Heart right ventricle (tissue), 16 donors: ENCODE data around the gene RTN4R. TPM values are rescaled to one million over a fixed set of nuclear protein-coding genes. Genes with fewer than 3 reads are reported as not detected.
A peak's percentile ranks its signal among the peaks of the same experiment; 100 is the strongest.

ENCODE experiments used
- ATAC-seq, 8 donors: fragments of 200-7000 bp; cut with Tn5 transposase; one replicate each; pipeline ENCODE4 v1.9.1; 2020; ENCODE audit warnings: mild to moderate bottlenecking in 8 of 8, moderate library complexity in 8 of 8, moderate number of reproducible peaks in 1 of 8
- DNase-seq, 2 donors: peaks; one replicate each; pipeline ENCODE4 v3.0.0-alpha.2; 2020
- H3K27ac ChIP-seq, 10 donors: fragments of 200-600 bp; sonication (generic) in 2 of 10; one replicate each; pipeline versions ENCODE4 v1.5.0 to v1.8.0; 2020 to 2022; ENCODE audit warnings: mild to moderate bottlenecking in 3 of 10
- H3K27me3 ChIP-seq, 7 donors: fragments of 200-600 bp; one replicate each; pipeline ENCODE4 v1.8.0; 2021 to 2022; ENCODE audit warnings: mild to moderate bottlenecking in 2 of 7
- H3K36me3 ChIP-seq, 9 donors: fragments of 200-600 bp; sonication (generic) in 1 of 9; one replicate each; pipeline versions ENCODE4 v1.5.0 to v1.8.0; 2020 to 2022; ENCODE audit warnings: mild to moderate bottlenecking in 2 of 9
- H3K4me1 ChIP-seq, 9 donors: fragments of 200-600 bp; sonication (generic) in 1 of 9; one replicate each; pipeline versions ENCODE4 v1.5.0 to v1.8.0; 2020 to 2022; ENCODE audit warnings: mild to moderate bottlenecking in 4 of 9
- H3K4me3 ChIP-seq, 10 donors: fragments of 200-600 bp; sonication (generic) in 2 of 10; one replicate each; pipeline versions ENCODE4 v1.5.0 to v1.8.0; 2020 to 2022; ENCODE audit warnings: mild to moderate bottlenecking in 7 of 10, moderate library complexity in 2 of 10
- H3K9me3 ChIP-seq, 11 donors: fragments of 200-600 bp in 10 of 11; sonication (generic) in 2 of 11; one replicate each; pipeline versions ENCODE4 v1.5.0 to v1.8.0; 2013 to 2022; ENCODE audit warnings: mild to moderate bottlenecking in 2 of 11, control low read depth in 1 of 11, moderate library complexity in 1 of 11
- CTCF ChIP-seq, 9 donors: fragments of 200-600 bp; sonication (generic) in 2 of 9; IDR thresholded peaks; one replicate each; pipeline versions ENCODE4 v1.5.0 to v1.8.0; 2021 to 2022; ENCODE audit warnings: antibody characterized with exemption in 9 of 9, mild to moderate bottlenecking in 5 of 9, moderate library complexity in 1 of 9
- WGBS, 2 donors: extraction: QIAGEN DNeasy Blood & Tissue Kit; methylation state at CpG; one replicate each; pipeline ENCODE4 v1.1.7; 2013; ENCODE audit warnings: inconsistent platforms in 1 of 2; 5-methylcytosine and 5-hydroxymethylcytosine counted together
- intact Hi-C, 10 donors: fragments of 100-400 bp; cut with DNase I; formaldehyde crosslinking; loops; one replicate each; pipeline versions ENCODE4 v1.11.1 to v1.14.2; 2022
- polyA plus RNA-seq, 2 donors: library from polyadenylated mRNA; stranded (reverse); fragments of 200-250 nt; gene quantifications; one replicate each; pipeline ENCODE4 v1.2.3, GENCODE V29; 2013
- total RNA-seq, 10 donors: library from RNA; stranded (reverse); fragmentation: NEBNext Ultra II Directional in 3 of 10; extraction: Animal tissue kit (Norgen Biotek cat#: 25700) in 3 of 10; gene quantifications; one replicate each; pipeline versions ENCODE4 v1.2.1 to v1.2.4, GENCODE V29; 2021 to 2023
- donor health status: Arrhythmogenic right ventricular cardiomyopathy.
- donor health status: ischemic (EF 13 %, LVEDD 7.1; RV severe dilation, severe dysfunction).
- donor health status: healthy with polysubstance abuse.
- donor health status: DM: no; HTN: yes; CAD: no.
- donor health status: DM: no; HTN: no; CAD: no.
- donor health status: ischemic (EF 25% LVEDD 6.9; RV normal size, moderate dysfunction).
- donor health status: ischemic (EF 25% LVEDD 5.7; RV mildly dilated, moderate dysfunction).
- donor health status: healthy.
- donor health status: DM: yes; HTN: yes; CAD: no.
- donor health status: Ischemic cardiomyopathy.
- donor health status: ischemic (EF 35%, LVEDD 5.7; RV mildly dilated, moderate dysfunction).
- donor health status: nonischemic (EF 11% LVEDD 7.7; RV severe dilation, severe dysfunction).
- donor health status: DM: yes; HTN: yes; CAD: no.
- donor health status: PGD.
- donor health status: ischemic (EF 29% LVEDD 5.4; RV normal size, mild dysfunction).
- donor health status: nonischemic (EF 23%, LVEDD 6.1; RV moderate dilation, normal function).

Gene RTN4R
- total and polyA plus RNA-seq, 12 donors = 0.56 to 2.5 (median 0.93) TPM

- peaks cover 33 to 59% (median 44%) of the 10 kb centered on the region in 9 donors for H3K4me1 ChIP-seq
- no peaks in the 10 kb centered on the region for H3K36me3 ChIP-seq
- peak overlapping the region; percentile 38 to 76 (median 66) for H3K4me3 ChIP-seq
- H3K27me3 ChIP-seq = no peaks in the 10 kb centered on the region
- ATAC-seq = peak; percentile 40 to 89 (median 82)
- intact Hi-C loops = loop anchor here in 4 of 10 donors (5.0 to 10.0 kb wide), 3 partner anchors 36 to 129 kb away; partner anchors contain the start of gene CCDC188 (in 1 of the 4)
- no peaks in the 10 kb centered on the region for H3K9me3 ChIP-seq
- H3K27ac ChIP-seq = peak overlapping the region; percentile 72 to 96 (median 86)
- DNase-seq = peak; percentile 62 to 81
- TF ChIP-seq CTCF (IDR thresholded peaks at IDR 0.05) = peak in 4 of 9 donors; percentile 11 to 28 (median 18)
- WGBS, 2 donors = 37 to 48% methylated on average over 12 of the region's 12 CpGs
Observed at GRCh38 chr22:20205964-20206708, 62.0 kb downstream of the RTN4R start.

- Histone ChIP-seq H3K36me3 (no peaks in the 10 kb centered on the region), H3K27ac (peak overlapping the region; percentile 1 to 96 (median 86)), H3K4me3 (peak overlapping the region in 5 of 10 donors; percentile 62 to 76 (median 73)), H3K27me3 (no peaks in the 10 kb centered on the region), H3K9me3 (no peaks in the 10 kb centered on the region), H3K4me1 (peaks cover 30 to 56% (median 41%) of the 10 kb centered on the region in 9 donors)
- DNase-seq (no peak), ATAC-seq (no peak)
- TF ChIP-seq CTCF (IDR thresholded peaks at IDR 0.05) = no peak
- intact Hi-C loops = loop anchor here in 4 of 10 donors (5.0 to 10.0 kb wide), 3 partner anchors 37 to 128 kb away; partner anchors contain the start of gene CCDC188 (in 1 of the 4)
- 86 to 88% methylated on average over 15 of the region's 15 CpGs for WGBS, 2 donors
Observed at GRCh38 chr22:20205464-20205963, 62.6 kb downstream of the RTN4R start.

GRCh38 chr22:20204806-20205205 is 63.3 kb downstream of the RTN4R start:
- Histone ChIP-seq H3K27ac (peak overlapping the region; percentile 1 to 96 (median 86)), H3K4me3 (peak overlapping the region in 2 of 10 donors; percentile 5 to 73), H3K4me1 (peaks cover 30 to 57% (median 41%) of the 10 kb centered on the region in 9 donors), H3K9me3 (no peaks in the 10 kb centered on the region), H3K36me3 (no peaks in the 10 kb centered on the region), H3K27me3 (no peaks in the 10 kb centered on the region)
- 61 to 75% methylated on average over 16 of the region's 16 CpGs for WGBS, 2 donors
- ATAC-seq = peak in 2 of 8 donors; percentile 26 to 45
- TF ChIP-seq CTCF (IDR thresholded peaks at IDR 0.05) = no peak
- intact Hi-C loops = loop anchor here in 4 of 10 donors (5.0 to 10.0 kb wide), 3 partner anchors 37 to 128 kb away; partner anchors contain the start of gene CCDC188 (in 1 of the 4)
- DNase-seq = no peak

GRCh38 chr22:20204311-20204710 is 63.8 kb downstream of the RTN4R start:
- TF ChIP-seq CTCF (IDR thresholded peaks at IDR 0.05) = no peak
- H3K27ac ChIP-seq = peak overlapping the region; percentile 1 to 96 (median 86)
- H3K9me3 ChIP-seq = no peaks in the 10 kb centered on the region
- H3K27me3 ChIP-seq = no peaks in the 10 kb centered on the region
- H3K36me3 ChIP-seq = no peaks in the 10 kb centered on the region
- ATAC-seq = peak in 1 of 8 donors; percentile 24
- DNase-seq = no peak
- peak overlapping the region in 2 of 10 donors; percentile 5 to 73 for H3K4me3 ChIP-seq
- WGBS, 2 donors = 92 to 96% methylated on average over 8 of the region's 8 CpGs
- intact Hi-C loops = loop anchor here in 1 of 10 donors (10.0 kb wide), 1 partner anchor 50 kb away; the partner anchor contains the start of gene CCDC188
- H3K4me1 ChIP-seq = peaks cover 30 to 57% (median 41%) of the 10 kb centered on the region in 9 donors
